Amniotic stem cell (primary cell): ENCODE measurements around the gene ADD3.

Experiments used
- DNase-seq: peaks from one replicate; lab custom pipeline; 2025; lab: John Stamatoyannopoulos, UW

Gene ADD3

GRCh38 chr10:110151467-110151866, 143.7 kb downstream of the ADD3 start:
- no peak for DNase-seq

GRCh38 chr10:110151971-110152370, 144.2 kb downstream of the ADD3 start:
- DNase-seq = no peak

- no peak for DNase-seq
Measured at GRCh38 chr10:110153396-110153795, 145.6 kb downstream of the ADD3 start.

GRCh38 chr10:110156046-110156445, 148.3 kb downstream of the ADD3 start:
- no peak for DNase-seq

- DNase-seq = no peak
Measured at GRCh38 chr10:110158051-110159005, 150.5 kb downstream of the ADD3 start.

GRCh38 chr10:110160081-110160480, 152.3 kb downstream of the ADD3 start:
- DNase-seq = no peak

GRCh38 chr10:110160522-110160921, 152.7 kb downstream of the ADD3 start:
- DNase-seq = no peak

GRCh38 chr10:110162741-110163145, 155.0 kb downstream of the ADD3 start:
- no peak for DNase-seq

GRCh38 chr10:110163192-110163773, 155.5 kb downstream of the ADD3 start:
- DNase-seq = no peak

GRCh38 chr10:110163841-110164240, 156.1 kb downstream of the ADD3 start:
- no peak for DNase-seq

GRCh38 chr10:110165239-110165638, 157.5 kb downstream of the ADD3 start:
- DNase-seq = no peak

- DNase-seq = no peak
Measured at GRCh38 chr10:110167149-110167548, 159.4 kb downstream of the ADD3 start.

- no peak for DNase-seq
Measured at GRCh38 chr10:110168601-110169481, 161.1 kb downstream of the ADD3 start.

- DNase-seq = no peak
Measured at GRCh38 chr10:110169586-110169985, 161.8 kb downstream of the ADD3 start.

GRCh38 chr10:110170142-110170971, 162.6 kb downstream of the ADD3 start:
- no peak for DNase-seq

GRCh38 chr10:110171032-110171431, 163.2 kb downstream of the ADD3 start:
- DNase-seq = no peak

GRCh38 chr10:110172155-110172554, 164.4 kb downstream of the ADD3 start:
- no peak for DNase-seq

GRCh38 chr10:110174201-110174600, 166.4 kb downstream of the ADD3 start:
- no peak for DNase-seq

- no peak for DNase-seq
Measured at GRCh38 chr10:110174816-110175215, 167.0 kb downstream of the ADD3 start.

GRCh38 chr10:110175406-110175805, 167.6 kb downstream of the ADD3 start:
- DNase-seq = no peak
